Liver (tissue), 9 donors: ENCODE measurements around the gene STIM1. TPM values are rescaled to one million over a fixed set of nuclear protein-coding genes. Genes with fewer than 3 reads are reported as not detected.

Experiments
- DNase-seq: peaks from one replicate; pipeline ENCODE4 v3.0.0-alpha.2; 2017; ENCODE audit warnings: low spot score
- H3K27ac ChIP-seq, 2 donors: one replicate each; pipeline ENCODE4 v1.7.0; 2013; ENCODE audit warnings: inconsistent platforms in 2 of 2, low read length in 2 of 2, control low read depth in 1 of 2, low read depth in 1 of 2, mild to moderate bottlenecking in 1 of 2
- H3K27me3 ChIP-seq, 4 donors: one replicate each; pipeline versions ENCODE4 v1.6.1 to v1.7.0; 2013; ENCODE audit warnings: low read length in 3 of 4, inconsistent platforms in 1 of 4, mild to moderate bottlenecking in 1 of 4, moderate library complexity in 1 of 4; ENCODE audit not compliant: control insufficient read depth in 4 of 4, insufficient read depth in 4 of 4
- H3K36me3 ChIP-seq, 4 donors: one replicate each; pipeline versions ENCODE4 v1.6.1 to v1.7.0; 2013; ENCODE audit warnings: low read length in 3 of 4, mild to moderate bottlenecking in 3 of 4, low read depth in 1 of 4, moderate library complexity in 1 of 4; ENCODE audit not compliant: control insufficient read depth in 4 of 4, insufficient read depth in 3 of 4
- H3K4me1 ChIP-seq, 4 donors: one replicate each; pipeline versions ENCODE4 v1.6.1 to v1.7.0; 2013; ENCODE audit warnings: low read length in 3 of 4, mild to moderate bottlenecking in 3 of 4, moderate library complexity in 1 of 4; ENCODE audit not compliant: control insufficient read depth in 4 of 4, insufficient read depth in 4 of 4
- H3K4me3 ChIP-seq, 3 donors: one replicate each; pipeline versions ENCODE4 v1.6.1 to v1.7.0; 2013; ENCODE audit warnings: low read length in 3 of 3, control low read depth in 1 of 3, low read depth in 1 of 3, mild to moderate bottlenecking in 1 of 3
- H3K9ac ChIP-seq, 2 donors: one replicate each; pipeline ENCODE4 v1.7.0; 2013; ENCODE audit warnings: low read length in 2 of 2, mild to moderate bottlenecking in 2 of 2, moderate library complexity in 2 of 2, control low read depth in 1 of 2, low read depth in 1 of 2
- H3K9me3 ChIP-seq, 4 donors: one replicate each; pipeline versions ENCODE4 v1.6.1 to v1.7.0; 2013; ENCODE audit warnings: low read length in 3 of 4; ENCODE audit not compliant: control insufficient read depth in 4 of 4
- ATF3 ChIP-seq: IDR thresholded peaks from 2 replicates; pipeline ENCODE4 v1.6.1; 2016; ENCODE audit warnings: antibody characterized with exemption
- CTCF ChIP-seq: fragments of 150-350 bp; IDR thresholded peaks from 2 replicates; pipeline ENCODE4 v1.5.1; 2017; ENCODE audit warnings: improper control_type of control experiment, low read depth, low read length; ENCODE audit not compliant: missing input control
- EGR1 ChIP-seq, 2 donors: IDR thresholded peaks; 2 replicates each; pipeline ENCODE4 v1.6.1; 2016 to 2018; ENCODE audit warnings: antibody characterized with exemption in 2 of 2, low read depth in 2 of 2
- FOXA1 ChIP-seq: IDR thresholded peaks from 2 replicates; pipeline ENCODE4 v1.6.1; 2016; ENCODE audit warnings: antibody characterized with exemption
- FOXA2 ChIP-seq: IDR thresholded peaks from 2 replicates; pipeline ENCODE4 v1.6.1; 2016; ENCODE audit warnings: antibody characterized with exemption
- GABPA ChIP-seq, 2 donors: IDR thresholded peaks in 1 of 2; conservative IDR thresholded peaks in 1 of 2; 2 replicates each; pipeline ENCODE4 v1.6.1; 2016; ENCODE audit warnings: antibody characterized with exemption in 2 of 2, mild to moderate bottlenecking in 1 of 2, moderate library complexity in 1 of 2
- HNF4A ChIP-seq, 2 donors: conservative IDR thresholded peaks; 2 replicates each; pipeline ENCODE4 v1.6.1; 2016; ENCODE audit warnings: antibody characterized with exemption in 2 of 2, mild to moderate bottlenecking in 2 of 2
- HNF4G ChIP-seq: IDR thresholded peaks from 2 replicates; pipeline ENCODE4 v1.6.1; 2016; ENCODE audit warnings: antibody characterized with exemption
- JUND ChIP-seq, 2 donors: IDR thresholded peaks; 2 replicates each; pipeline ENCODE4 v1.6.1; 2016; ENCODE audit warnings: antibody characterized with exemption in 2 of 2
- MAX ChIP-seq: IDR thresholded peaks from 2 replicates; pipeline ENCODE4 v1.6.1; 2016; ENCODE audit warnings: antibody characterized with exemption
- NR2F2 ChIP-seq: IDR thresholded peaks from 2 replicates; pipeline ENCODE4 v1.6.1; 2016; ENCODE audit warnings: antibody characterized with exemption
- RAD21 ChIP-seq, 2 donors: IDR thresholded peaks; 2 replicates each; pipeline ENCODE4 v1.6.1; 2016; ENCODE audit warnings: antibody characterized with exemption in 2 of 2, mild to moderate bottlenecking in 2 of 2
- REST ChIP-seq: IDR thresholded peaks from 2 replicates; pipeline ENCODE4 v1.6.1; 2016; ENCODE audit warnings: antibody characterized with exemption, mild to moderate bottlenecking
- RXRA ChIP-seq, 2 donors: IDR thresholded peaks; 2 replicates each; pipeline ENCODE4 v1.6.1; 2017 to 2018; ENCODE audit warnings: antibody characterized with exemption in 2 of 2, mild to moderate bottlenecking in 1 of 2
- SP1 ChIP-seq: IDR thresholded peaks from 2 replicates; pipeline ENCODE4 v1.6.1; 2018; ENCODE audit warnings: antibody characterized with exemption, mild to moderate bottlenecking
- TAF1 ChIP-seq: conservative IDR thresholded peaks from 2 replicates; pipeline ENCODE4 v1.6.1; 2016; ENCODE audit warnings: antibody characterized with exemption, mild to moderate bottlenecking
- YY1 ChIP-seq: IDR thresholded peaks from 2 replicates; pipeline ENCODE4 v1.6.1; 2016; ENCODE audit warnings: antibody characterized with exemption, mild to moderate bottlenecking
- ZBTB33 ChIP-seq: IDR thresholded peaks from 2 replicates; pipeline ENCODE4 v1.6.1; 2016; ENCODE audit warnings: antibody characterized with exemption
- WGBS: extraction: QIAGEN DNeasy Blood & Tissue Kit; methylation state at CpG from one replicate; pipeline ENCODE4 v1.1.7; 2013; 5-methylcytosine and 5-hydroxymethylcytosine counted together
- polyA plus RNA-seq, 2 donors: library from polyadenylated mRNA; stranded (reverse) in 1 of 2; unstranded in 1 of 2; fragments of 200-250 nt in 1 of 2; fragments of >200 nt in 1 of 2; fragmentation: Nextera tagmentation in 1 of 2; extraction: Ambion mirVana in 1 of 2; gene quantifications; one replicate each; pipeline versions ENCODE4 v1.2.1 to v1.2.3, GENCODE V29; 2013 to 2015
- total RNA-seq, 2 donors: library from RNA; depleted of rRNA; stranded (reverse); fragments of >200 nt; gene quantifications; one replicate each; pipeline ENCODE4 v1.2.3, GENCODE V29; 2014
- donor health status: healthy.
- donor health status: healthy.
- donor health status: healthy.
- donor health status: healthy.
- donor health status: healthy.

STIM1 gene
- total and polyA plus RNA-seq, 4 donors: 19.7 to 42.9 (median 25.1) TPM

- H3K9me3 ChIP-seq: no peaks in the 10 kb centered on the region
- no peak overlapping the region for H3K27ac ChIP-seq
- no peaks in the 10 kb centered on the region for H3K27me3 ChIP-seq
- TF ChIP-seq EGR1 (IDR thresholded peaks at IDR 0.05; ENCODE audit: low read depth in 2 of 2): no peak
- peak; percentile 11 to 14 for TF ChIP-seq HNF4A (conservative IDR thresholded peaks at IDR 0.05)
- no peak for TF ChIP-seq GABPA (IDR thresholded peaks at IDR 0.05 in 1 of 2, conservative IDR thresholded peaks at IDR 0.05 in 1 of 2)
- TF ChIP-seq RXRA (IDR thresholded peaks at IDR 0.05): peak in 1 of 2 donors; percentile 5
- no peak for DNase-seq
- peaks cover 22 to 54% (median 36%) of the 10 kb centered on the region in 4 donors for H3K4me1 ChIP-seq
- peak overlapping the region in 2 of 3 donors; percentile 37 to 95 for H3K4me3 ChIP-seq
- H3K9ac ChIP-seq: peak overlapping the region in 1 of 2 donors; percentile 25
- no peaks in the 10 kb centered on the region for H3K36me3 ChIP-seq
These were observed 2.2 kb downstream of the STIM1 start for GRCh38 chr11:3857628-3858027.

- WGBS: 63% methylated on average over 4 of the region's 4 CpGs
- Histone ChIP-seq H3K36me3 (no peaks in the 10 kb centered on the region), H3K4me1 (peaks cover 24 to 52% (median 32%) of the 10 kb centered on the region in 4 donors), H3K4me3 (peak overlapping the region in 1 of 3 donors; percentile 0), H3K27me3 (no peaks in the 10 kb centered on the region), H3K9me3 (no peaks in the 10 kb centered on the region), H3K27ac (peak overlapping the region; percentile 15 to 17), H3K9ac (peak overlapping the region in 1 of 2 donors; percentile 17)
- DNase-seq: no peak
- TF ChIP-seq RXRA (IDR thresholded peaks at IDR 0.05) (no peak), FOXA1 (no peak), ZBTB33 (no peak), ATF3 (no peak), HNF4A (conservative IDR thresholded peaks at IDR 0.05) (no peak), MAX (no peak), SP1 (no peak), CTCF (no peak), REST (no peak), TAF1 (no peak), GABPA (IDR thresholded peaks at IDR 0.05 in 1 of 2, conservative IDR thresholded peaks at IDR 0.05 in 1 of 2) (no peak), EGR1 (IDR thresholded peaks at IDR 0.05; ENCODE audit: low read depth in 2 of 2) (no peak), YY1 (no peak), RAD21 (IDR thresholded peaks at IDR 0.05) (no peak), JUND (IDR thresholded peaks at IDR 0.05) (no peak), HNF4G (no peak), FOXA2 (no peak), NR2F2 (no peak)
These were observed 4.0 kb downstream of the STIM1 start for GRCh38 chr11:3859373-3859881.
